Ishikawa (cell line): ENCODE measurements around the gene STAC2.

ENCODE experiments used
- CEBPB ChIP-seq: IDR thresholded peaks from 2 replicates; pipeline ENCODE4 v1.6.1; 2012
- CREB1 ChIP-seq: IDR thresholded peaks from 2 replicates; pipeline ENCODE4 v1.6.1; 2012; ENCODE audit warnings: low read depth
- EGR1 ChIP-seq: IDR thresholded peaks from 2 replicates; pipeline ENCODE4 v1.6.1; 2012
- EP300 ChIP-seq: IDR thresholded peaks from 2 replicates; pipeline ENCODE4 v1.6.1; 2012; ENCODE audit warnings: borderline replicate concordance
- FOXM1 ChIP-seq: IDR thresholded peaks from 2 replicates; pipeline ENCODE4 v1.6.1; 2012; ENCODE audit warnings: low read depth, borderline replicate concordance
- NFIC ChIP-seq: IDR thresholded peaks from 2 replicates; pipeline ENCODE4 v1.6.1; 2012
- RAD21 ChIP-seq: IDR thresholded peaks from 2 replicates; pipeline ENCODE4 v1.6.1; 2012; ENCODE audit warnings: low read depth
- REST ChIP-seq: IDR thresholded peaks from 2 replicates; pipeline ENCODE4 v1.6.1; 2012; ENCODE audit warnings: low read depth, mild to moderate bottlenecking
- TAF1 ChIP-seq: IDR thresholded peaks from 2 replicates; pipeline ENCODE4 v1.6.1; 2012; ENCODE audit warnings: low read depth, mild to moderate bottlenecking
- TCF12 ChIP-seq: IDR thresholded peaks from 2 replicates; pipeline ENCODE4 v1.6.1; 2012; ENCODE audit warnings: low read depth
- TEAD4 ChIP-seq: IDR thresholded peaks from 2 replicates; pipeline ENCODE4 v1.6.1; 2012
- USF1 ChIP-seq: IDR thresholded peaks from 2 replicates; pipeline ENCODE4 v1.6.1; 2012
- YY1 ChIP-seq: IDR thresholded peaks from 2 replicates; pipeline ENCODE4 v1.6.1; 2012; ENCODE audit warnings: low read depth
- ZBTB7A ChIP-seq: IDR thresholded peaks from 2 replicates; pipeline ENCODE4 v1.6.1; 2012; ENCODE audit warnings: low read depth
- TF ChIP-seq, protein P1 (sequence below): IDR thresholded peaks from 2 replicates; pipeline ENCODE4 v1.6.1; 2012

Gene STAC2

DNA sequence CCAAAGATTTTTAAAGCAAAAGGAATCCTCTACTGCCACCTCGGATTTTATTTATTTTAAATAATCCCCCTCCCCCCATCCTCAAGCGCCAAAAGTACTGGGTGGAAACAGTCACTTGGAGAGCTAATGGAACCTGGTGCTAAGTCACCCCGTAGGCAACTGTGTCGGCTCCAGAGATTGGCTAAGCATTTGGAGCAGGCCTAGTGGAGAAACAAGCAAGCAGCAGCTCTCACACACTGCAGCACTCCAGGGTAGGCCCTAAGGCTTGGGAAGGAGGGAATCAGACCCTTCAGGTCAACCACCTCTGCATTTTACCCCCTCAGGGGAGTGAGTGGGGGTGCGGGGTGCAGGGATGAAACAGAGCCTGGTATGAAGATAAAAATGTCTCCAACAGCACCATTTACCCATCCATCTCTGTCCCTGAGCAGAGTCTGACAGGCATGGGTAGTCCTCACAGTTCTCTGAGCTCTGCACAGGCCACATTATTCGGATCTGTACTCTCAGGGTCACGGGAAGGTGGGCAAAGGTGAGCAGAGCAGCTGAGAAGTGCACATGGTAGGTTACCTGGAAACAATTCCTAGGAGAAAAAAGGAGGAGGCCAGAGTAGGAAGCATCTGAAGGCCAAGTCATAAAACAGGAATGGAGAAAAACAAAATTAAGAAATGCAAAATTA, 27.2 kb upstream of the STAC2 start:
- TF ChIP-seq TEAD4 (no peak), CREB1 (no peak)

DNA sequence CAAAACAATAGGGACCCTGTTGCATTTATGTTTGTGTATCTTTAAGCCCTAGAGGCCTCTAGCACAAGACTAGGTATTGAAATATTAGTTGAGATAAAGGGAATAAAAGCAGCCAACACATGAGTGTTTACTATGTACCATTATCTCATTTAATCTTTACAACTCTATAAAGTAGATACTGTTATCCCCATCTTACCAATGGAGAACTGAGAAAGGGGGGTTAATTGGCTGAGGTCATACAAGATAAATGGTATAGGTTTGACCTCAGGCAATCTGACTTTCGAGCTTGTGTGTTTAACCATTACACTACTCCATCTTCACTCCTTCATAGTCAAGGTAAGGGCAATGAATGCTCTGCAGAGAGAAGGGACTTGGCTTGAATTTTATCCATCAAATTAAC, 26.3 kb upstream of the STAC2 start:
- TF ChIP-seq EGR1 (no peak), TAF1 (no peak), TEAD4 (no peak), EP300 (no peak), NFIC (no peak), TCF12 (no peak), USF1 (no peak), REST (no peak), FOXM1 (no peak), CEBPB (no peak), RAD21 (no peak), ZBTB7A (no peak), YY1 (no peak), CREB1 (no peak)
- TF ChIP-seq, protein P1, sequence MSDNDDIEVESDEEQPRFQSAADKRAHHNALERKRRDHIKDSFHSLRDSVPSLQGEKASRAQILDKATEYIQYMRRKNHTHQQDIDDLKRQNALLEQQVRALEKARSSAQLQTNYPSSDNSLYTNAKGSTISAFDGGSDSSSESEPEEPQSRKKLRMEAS, result no peak

DNA sequence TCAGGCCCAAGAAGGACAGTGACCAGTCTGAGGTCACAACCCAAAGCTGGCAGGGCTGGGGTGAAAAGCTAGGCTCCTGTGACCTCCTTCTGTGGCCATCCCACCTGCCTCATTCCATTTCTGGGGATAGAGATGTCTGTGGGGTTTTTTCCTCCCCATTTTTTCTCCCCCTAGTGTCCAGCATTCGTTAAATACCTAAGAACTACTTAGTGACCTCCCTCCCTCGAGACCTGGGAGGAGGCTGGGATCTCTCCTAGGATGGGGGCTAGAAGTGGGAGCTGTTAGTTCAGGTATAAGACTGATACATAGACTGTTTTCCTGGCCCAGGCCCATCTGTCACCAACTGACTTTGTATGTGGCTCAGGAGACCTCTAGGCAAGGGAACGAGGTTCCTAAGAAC, 20.5 kb upstream of the STAC2 start:
- no peak for TF ChIP-seq EP300
- no peak for TF ChIP-seq TAF1
- TF ChIP-seq, protein P1, result no peak
- no peak for TF ChIP-seq REST
- TF ChIP-seq CREB1, result no peak
- TF ChIP-seq FOXM1, result no peak
- no peak for TF ChIP-seq RAD21
- TF ChIP-seq USF1, result no peak

- TF ChIP-seq RAD21 (peak; percentile 96), EGR1 (no peak)
These were observed 19.1 kb upstream of the STAC2 start for GRCh38 chr17:39244600-39245570.

DNA sequence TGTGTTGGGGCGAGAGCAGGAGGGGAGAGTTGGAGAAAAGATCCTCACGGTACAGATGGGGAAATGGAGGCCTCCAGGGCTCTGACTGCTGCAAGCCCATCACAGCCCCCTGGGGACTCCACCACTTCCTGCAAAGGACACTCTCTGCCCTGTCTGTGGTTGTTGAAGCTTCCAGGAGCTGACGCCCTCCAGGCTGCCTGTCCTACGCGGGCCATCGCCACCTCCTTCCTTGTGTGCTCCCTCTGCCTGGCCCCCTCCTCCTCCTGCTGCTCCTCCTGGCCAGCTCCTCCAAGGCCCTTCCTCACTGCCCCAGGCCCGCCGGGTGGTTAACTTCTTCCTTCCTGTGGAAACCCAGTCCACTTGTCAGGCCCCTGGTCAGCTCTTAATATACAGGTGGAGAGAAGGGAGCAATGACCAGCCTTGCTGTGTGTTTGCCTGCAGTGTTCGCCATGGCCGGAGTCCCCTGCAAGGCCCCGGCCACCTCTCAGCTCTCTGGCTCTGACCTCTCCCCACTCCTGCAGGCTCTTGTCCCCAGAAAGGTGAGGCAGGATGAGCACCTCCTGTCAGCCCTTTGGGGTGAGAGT, 18.4 kb upstream of the STAC2 start:
- TF ChIP-seq TCF12, result no peak
- TF ChIP-seq EP300, result no peak
- TF ChIP-seq NFIC, result no peak
- TF ChIP-seq FOXM1, result no peak
- no peak for TF ChIP-seq ZBTB7A
- TF ChIP-seq CREB1, result no peak
- no peak for TF ChIP-seq CEBPB
- TF ChIP-seq, protein P1, result no peak
- no peak for TF ChIP-seq YY1
- no peak for TF ChIP-seq REST
- no peak for TF ChIP-seq RAD21
- TF ChIP-seq USF1, result no peak
- TF ChIP-seq TEAD4, result no peak
- no peak for TF ChIP-seq EGR1
- TF ChIP-seq TAF1, result no peak
